HepG2 (cell line): ENCODE data around the gene CST11. TPM values are rescaled to one million over a fixed set of nuclear protein-coding genes. Genes with fewer than 3 reads are reported as not detected.

Source experiments
- ATRX ChIP-seq: sonication (generic); formaldehyde crosslinking; IDR thresholded peaks from 2 replicates; pipeline ENCODE4 v1.4.0; 2020; ENCODE audit warnings: missing genetic modification reagents, borderline replicate concordance
- CC2D1A ChIP-seq: sonication (generic); formaldehyde crosslinking; IDR thresholded peaks from 2 replicates; pipeline ENCODE4 v1.8.1; 2023; ENCODE audit warnings: mild to moderate bottlenecking, missing genetic modification reagents
- FLYWCH1 ChIP-seq: sonication (generic); formaldehyde crosslinking; IDR thresholded peaks from 2 replicates; pipeline ENCODE4 v1.8.1; 2023; ENCODE audit warnings: mild to moderate bottlenecking, missing genetic modification reagents
- HOXA9 ChIP-seq: sonication (generic); formaldehyde crosslinking; IDR thresholded peaks from 2 replicates; pipeline ENCODE4 v1.8.1; 2022; ENCODE audit warnings: missing genetic modification reagents, mild to moderate bottlenecking, moderate library complexity, borderline replicate concordance
- KLF11 ChIP-seq: IDR thresholded peaks from 2 replicates; pipeline ENCODE4 v1.6.1; 2016; ENCODE audit warnings: missing compliant biosample characterization
- MTF2 ChIP-seq: sonication (generic); formaldehyde crosslinking; IDR thresholded peaks from 2 replicates; pipeline ENCODE4 v1.5.0; 2020; ENCODE audit warnings: missing genetic modification reagents, borderline replicate concordance
- NRL ChIP-seq: sonication (generic); formaldehyde crosslinking; IDR thresholded peaks from 2 replicates; pipeline ENCODE4 v1.5.0; 2020; ENCODE audit warnings: missing genetic modification reagents, mild to moderate bottlenecking, moderate library complexity, borderline replicate concordance
- PCBP1 ChIP-seq: fragments of 200-400 bp; formaldehyde crosslinking; IDR thresholded peaks from 2 replicates; pipeline ENCODE4 v1.6.1; 2017; ENCODE audit warnings: mild to moderate bottlenecking, low read depth, low read length, borderline replicate concordance
- ZC3H13 ChIP-seq: sonication (generic); formaldehyde crosslinking; IDR thresholded peaks from 2 replicates; pipeline ENCODE4 v1.8.1; 2023; ENCODE audit warnings: mild to moderate bottlenecking, missing genetic modification reagents, moderate library complexity
- ZSCAN9 ChIP-seq: IDR thresholded peaks from 2 replicates; pipeline ENCODE4 v1.6.1; 2016; ENCODE audit warnings: borderline replicate concordance
- polyA plus RNA-seq, 8 experiments: library from polyadenylated mRNA; depleted of rRNA in 3 of 8; stranded (reverse) in 7 of 8; unstranded in 1 of 8; fragments of >200 nt; fragmentation: Illumina TruSeq in 4 of 8; extraction: Trizol in 4 of 8; gene quantifications; 2 replicates each; pipeline versions ENCODE4 v1.2.1 to v1.2.3, GENCODE V29; 2011 to 2016; ENCODE audit warnings: low read depth in 4 of 8, missing spikeins in 1 of 8, mixed read lengths in 1 of 8; ENCODE audit not compliant: insufficient read depth in 1 of 8
- total RNA-seq, 5 experiments: library from RNA; depleted of rRNA; stranded (reverse); fragments of >200 nt; fragmentation: Illumina TruSeq; extraction: Trizol; gene quantifications; 2 replicates each; pipeline ENCODE4 v1.2.3, GENCODE V29; 2016; ENCODE audit warnings: low read depth in 1 of 5
- TF ChIP-seq, protein P1 (sequence below): IDR thresholded peaks from 2 replicates; pipeline ENCODE4 v1.6.1; 2016; ENCODE audit warnings: missing biosample characterization, missing genetic modification reagents, low read depth
- TF ChIP-seq, protein P2 (sequence below): sonication (generic); formaldehyde crosslinking; IDR thresholded peaks from 2 replicates; pipeline ENCODE4 v1.4.0; 2020; ENCODE audit warnings: missing genetic modification reagents, mild to moderate bottlenecking, borderline replicate concordance
- TF ChIP-seq, protein P3 (sequence below): sonication (generic); formaldehyde crosslinking; IDR thresholded peaks from 2 replicates; pipeline ENCODE4 v1.8.1; 2023; ENCODE audit warnings: missing genetic modification reagents, inconsistent platforms, borderline replicate concordance
- TF ChIP-seq, protein P4 (sequence below): IDR thresholded peaks from 2 replicates; pipeline ENCODE4 v1.6.1; 2016; ENCODE audit warnings: low read depth, borderline replicate concordance

The CST11 gene
- total and polyA plus RNA-seq, 2 of the 13 experiments (the other 11 are each of a cell fraction or from before 2014, with no cell fraction given): not detected

DNA sequence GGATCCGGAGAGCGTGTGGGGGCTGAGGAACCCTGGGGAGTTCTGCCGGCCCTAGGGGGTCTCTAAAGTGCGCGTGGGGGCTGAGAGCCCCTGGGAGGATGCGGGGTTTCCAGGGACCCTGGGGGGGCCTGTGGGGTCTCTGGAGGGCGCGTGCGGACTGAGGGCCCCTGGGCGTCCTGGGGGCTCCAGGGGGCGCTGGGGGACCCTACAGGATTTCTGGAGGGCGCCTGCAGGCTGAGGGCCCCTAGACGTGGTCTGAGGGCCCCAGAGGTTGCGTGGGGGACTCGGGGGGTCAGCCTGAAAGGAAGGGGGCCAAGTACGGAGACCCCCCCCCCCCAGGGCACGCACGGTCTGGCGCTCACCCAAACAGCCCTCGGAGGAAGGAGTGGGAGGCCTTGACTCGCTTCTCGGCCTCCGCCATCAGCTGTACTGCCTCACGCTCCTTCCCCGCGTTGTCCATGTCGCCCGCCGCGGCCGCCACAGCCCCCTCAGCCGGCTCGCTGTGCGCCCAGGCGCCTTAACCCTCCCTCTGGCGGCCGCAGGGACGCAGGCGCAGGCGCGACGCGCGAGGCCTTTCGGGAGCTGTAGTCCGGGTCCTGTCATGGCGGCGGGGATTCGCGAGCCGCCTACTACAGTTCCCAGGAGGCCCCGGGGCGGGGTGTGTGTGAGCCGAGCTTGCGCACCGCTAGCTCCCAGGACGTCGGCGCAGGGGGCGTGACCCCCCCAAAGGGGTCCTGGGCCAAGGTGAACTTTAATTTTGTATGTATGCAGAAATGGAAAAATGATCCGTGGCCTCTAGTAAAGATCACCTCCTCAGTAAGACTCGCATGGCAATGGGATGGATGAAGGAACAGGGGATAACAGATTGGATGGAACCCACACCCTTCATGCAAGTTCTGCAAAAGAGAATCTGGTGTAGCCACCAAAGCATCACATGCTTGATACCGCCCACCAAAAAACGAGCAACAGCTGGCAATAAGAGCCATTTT is 31.4 kb downstream of the CST11 start, which contains the start of gene NAPB (continued):
- TF ChIP-seq, protein P1, sequence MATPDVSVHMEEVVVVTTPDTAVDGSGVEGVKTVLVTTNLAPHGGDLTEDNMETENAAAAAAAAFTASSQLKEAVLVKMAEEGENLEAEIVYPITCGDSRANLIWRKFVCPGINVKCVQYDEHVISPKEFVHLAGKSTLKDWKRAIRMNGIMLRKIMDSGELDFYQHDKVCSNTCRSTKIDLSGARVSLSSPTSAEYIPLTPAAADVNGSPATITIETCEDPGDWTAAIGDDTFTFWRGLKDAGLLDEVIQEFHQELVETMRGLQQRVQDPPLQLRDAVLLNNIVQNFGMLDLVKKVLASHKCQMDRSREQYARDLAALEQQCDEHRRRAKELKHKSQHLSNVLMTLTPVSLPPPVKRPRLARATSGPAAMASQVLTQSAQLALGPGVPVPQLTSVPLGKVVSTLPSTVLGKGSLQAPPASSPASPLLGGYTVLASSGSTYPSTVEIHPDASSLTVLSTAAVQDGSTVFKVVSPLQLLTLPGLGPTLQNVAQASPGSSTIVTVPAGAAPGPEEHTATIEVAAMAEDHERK (CRISPR knock-in tag): peak; percentile 88
- TF ChIP-seq ATRX (no peak; the same call in 1 of the 2 replicates), FLYWCH1 (CRISPR knock-in tag) (no peak), NRL (0 out of 2 replicates have a peak, but pooled peaks have one; percentile 20), PCBP1 (peak; percentile 70; the same call in 1 of the 2 replicates), ZSCAN9 (CRISPR knock-in tag) (peak; percentile 45; the same call in 1 of the 2 replicates), CC2D1A (CRISPR knock-in tag) (no peak), MTF2 (CRISPR knock-in tag) (peak; percentile 19; the same call in 1 of the 2 replicates), ZC3H13 (CRISPR knock-in tag) (peak; percentile 90), HOXA9 (CRISPR knock-in tag) (peak; percentile 85; the same call in 1 of the 2 replicates), KLF11 (no peak)
- TF ChIP-seq, protein P2, sequence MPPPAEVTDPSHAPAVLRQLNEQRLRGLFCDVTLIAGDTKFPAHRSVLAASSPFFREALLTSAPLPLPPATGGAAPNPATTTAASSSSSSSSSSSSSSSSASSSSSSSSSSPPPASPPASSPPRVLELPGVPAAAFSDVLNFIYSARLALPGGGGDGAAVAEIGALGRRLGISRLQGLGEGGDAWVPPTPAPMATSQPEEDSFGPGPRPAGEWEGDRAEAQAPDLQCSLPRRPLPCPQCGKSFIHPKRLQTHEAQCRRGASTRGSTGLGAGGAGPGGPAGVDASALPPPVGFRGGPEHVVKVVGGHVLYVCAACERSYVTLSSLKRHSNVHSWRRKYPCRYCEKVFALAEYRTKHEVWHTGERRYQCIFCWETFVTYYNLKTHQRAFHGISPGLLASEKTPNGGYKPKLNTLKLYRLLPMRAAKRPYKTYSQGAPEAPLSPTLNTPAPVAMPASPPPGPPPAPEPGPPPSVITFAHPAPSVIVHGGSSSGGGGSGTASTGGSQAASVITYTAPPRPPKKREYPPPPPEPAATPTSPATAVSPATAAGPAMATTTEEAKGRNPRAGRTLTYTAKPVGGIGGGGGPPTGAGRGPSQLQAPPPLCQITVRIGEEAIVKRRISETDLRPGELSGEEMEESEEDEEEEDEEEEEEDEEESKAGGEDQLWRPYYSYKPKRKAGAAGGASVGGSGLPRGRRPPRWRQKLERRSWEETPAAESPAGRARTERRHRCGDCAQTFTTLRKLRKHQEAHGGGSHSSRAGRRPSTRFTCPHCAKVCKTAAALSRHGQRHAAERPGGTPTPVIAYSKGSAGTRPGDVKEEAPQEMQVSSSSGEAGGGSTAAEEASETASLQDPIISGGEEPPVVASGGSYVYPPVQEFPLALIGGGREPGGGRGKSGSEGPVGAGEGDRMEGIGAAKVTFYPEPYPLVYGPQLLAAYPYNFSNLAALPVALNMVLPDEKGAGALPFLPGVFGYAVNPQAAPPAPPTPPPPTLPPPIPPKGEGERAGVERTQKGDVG (CRISPR knock-in tag): no peak
- TF ChIP-seq, protein P3, sequence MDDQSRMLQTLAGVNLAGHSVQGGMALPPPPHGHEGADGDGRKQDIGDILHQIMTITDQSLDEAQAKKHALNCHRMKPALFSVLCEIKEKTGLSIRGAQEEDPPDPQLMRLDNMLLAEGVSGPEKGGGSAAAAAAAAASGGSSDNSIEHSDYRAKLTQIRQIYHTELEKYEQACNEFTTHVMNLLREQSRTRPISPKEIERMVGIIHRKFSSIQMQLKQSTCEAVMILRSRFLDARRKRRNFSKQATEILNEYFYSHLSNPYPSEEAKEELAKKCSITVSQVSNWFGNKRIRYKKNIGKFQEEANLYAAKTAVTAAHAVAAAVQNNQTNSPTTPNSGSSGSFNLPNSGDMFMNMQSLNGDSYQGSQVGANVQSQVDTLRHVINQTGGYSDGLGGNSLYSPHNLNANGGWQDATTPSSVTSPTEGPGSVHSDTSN (CRISPR knock-in tag): peak; percentile 25; the same call in 1 of the 2 replicates
- TF ChIP-seq, protein P4, sequence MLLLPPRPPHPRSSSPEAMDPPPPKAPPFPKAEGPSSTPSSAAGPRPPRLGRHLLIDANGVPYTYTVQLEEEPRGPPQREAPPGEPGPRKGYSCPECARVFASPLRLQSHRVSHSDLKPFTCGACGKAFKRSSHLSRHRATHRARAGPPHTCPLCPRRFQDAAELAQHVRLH (CRISPR knock-in tag): peak; percentile 35; the same call in 1 of the 2 replicates
